ENCODE results near the gene COL4A2.
"Not testable (repeated sequence)": the region's sequence is repeated elsewhere in the genome, so short reads cannot be mapped to it uniquely, and the experiment has no call there.

COL4A2 gene

DNA sequence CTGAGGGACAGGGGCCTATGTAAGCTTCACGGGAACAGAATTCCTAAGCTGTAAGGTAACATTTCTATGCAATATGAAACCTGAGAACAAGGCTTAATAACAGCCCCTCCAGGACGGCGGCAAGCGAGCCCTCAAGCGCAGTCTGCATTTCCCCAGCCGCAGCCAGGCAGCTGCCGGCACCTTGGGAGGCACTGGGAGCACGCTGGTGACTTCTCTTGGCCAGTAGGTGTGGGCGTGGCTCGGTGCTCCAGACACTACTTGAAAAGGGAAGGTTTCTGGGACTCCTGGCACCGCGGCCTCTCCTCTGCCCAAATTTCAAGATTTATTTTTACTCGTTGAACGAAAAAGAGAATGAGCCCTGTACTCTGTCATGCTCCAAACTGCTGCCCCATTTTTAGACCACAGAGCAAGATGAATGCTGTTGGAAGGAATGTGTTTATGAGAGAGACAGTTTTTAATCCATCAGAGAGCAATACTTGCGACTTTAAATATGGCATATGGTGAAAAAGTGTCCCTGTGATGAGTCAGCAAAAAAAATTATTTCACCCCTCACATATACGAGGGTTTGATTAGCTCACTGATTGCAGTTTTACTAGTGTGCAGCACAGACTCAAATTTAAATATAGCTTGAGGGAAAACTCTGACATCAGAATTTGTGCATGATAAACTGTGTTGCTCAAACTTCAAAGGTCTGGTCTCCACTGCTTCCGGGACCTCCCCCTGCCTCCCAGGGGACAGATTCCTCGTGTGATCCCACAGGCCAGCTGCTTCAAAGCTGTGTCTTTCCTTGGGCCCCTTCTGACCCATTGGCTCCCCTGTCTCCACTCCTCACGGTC lies 81.2 kb downstream of the COL4A2 start:
- no peak for DNase-seq
- in situ Hi-C loops (cut with MboI; ENCODE audit: low pct_unique_long_range_greater_than_20kb, low sequenced_read_pairs): no loop called here

DNA sequence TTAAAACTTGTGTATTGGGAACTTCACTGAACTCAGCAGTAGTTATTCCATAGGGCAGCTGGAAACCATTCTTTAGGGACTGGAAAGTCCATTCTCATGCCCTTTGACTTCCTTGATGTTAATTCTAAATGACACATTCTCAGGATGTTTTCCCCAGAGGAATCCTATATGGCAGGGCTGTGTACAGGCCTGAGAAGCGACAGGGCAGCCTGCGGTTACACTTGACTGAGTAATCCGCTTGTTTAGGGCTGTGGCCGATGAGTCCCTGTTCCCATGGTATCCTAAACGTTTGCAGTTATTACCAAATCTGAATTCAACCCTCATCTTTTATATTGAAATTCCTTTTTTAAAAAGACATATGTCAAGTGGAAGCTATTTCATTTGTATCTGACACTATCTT lies 83.5 kb downstream of the COL4A2 start:
- DNase-seq: no peak

DNA sequence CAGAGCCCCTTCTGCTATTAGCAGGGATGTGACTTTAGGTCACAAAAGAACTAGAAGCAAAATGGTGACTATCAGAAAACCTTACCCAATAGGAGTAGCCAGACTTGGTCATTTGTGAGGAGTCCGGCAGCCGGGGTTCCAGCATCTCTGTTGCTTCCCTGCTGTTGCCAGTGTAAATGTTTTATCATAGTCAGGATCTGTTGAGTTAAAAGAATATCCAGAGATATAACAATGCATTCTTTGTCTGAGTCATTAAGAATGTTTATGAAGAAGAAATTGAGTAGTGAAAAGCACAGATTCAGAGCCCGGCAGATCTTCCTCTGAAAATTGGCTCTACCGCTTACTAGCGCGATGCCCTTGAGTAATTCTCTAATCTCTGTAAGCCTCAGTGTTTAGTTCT lies 84.2 kb downstream of the COL4A2 start:
- DNase-seq: no peak
- in situ Hi-C loops (cut with MboI; ENCODE audit: low pct_unique_long_range_greater_than_20kb, low sequenced_read_pairs): no loop called here

More for the DNA sequence above, 83.5 kb downstream of the COL4A2 start:
- in situ Hi-C loops (cut with MboI; ENCODE audit: low pct_unique_long_range_greater_than_20kb, low sequenced_read_pairs): no loop called here

DNA sequence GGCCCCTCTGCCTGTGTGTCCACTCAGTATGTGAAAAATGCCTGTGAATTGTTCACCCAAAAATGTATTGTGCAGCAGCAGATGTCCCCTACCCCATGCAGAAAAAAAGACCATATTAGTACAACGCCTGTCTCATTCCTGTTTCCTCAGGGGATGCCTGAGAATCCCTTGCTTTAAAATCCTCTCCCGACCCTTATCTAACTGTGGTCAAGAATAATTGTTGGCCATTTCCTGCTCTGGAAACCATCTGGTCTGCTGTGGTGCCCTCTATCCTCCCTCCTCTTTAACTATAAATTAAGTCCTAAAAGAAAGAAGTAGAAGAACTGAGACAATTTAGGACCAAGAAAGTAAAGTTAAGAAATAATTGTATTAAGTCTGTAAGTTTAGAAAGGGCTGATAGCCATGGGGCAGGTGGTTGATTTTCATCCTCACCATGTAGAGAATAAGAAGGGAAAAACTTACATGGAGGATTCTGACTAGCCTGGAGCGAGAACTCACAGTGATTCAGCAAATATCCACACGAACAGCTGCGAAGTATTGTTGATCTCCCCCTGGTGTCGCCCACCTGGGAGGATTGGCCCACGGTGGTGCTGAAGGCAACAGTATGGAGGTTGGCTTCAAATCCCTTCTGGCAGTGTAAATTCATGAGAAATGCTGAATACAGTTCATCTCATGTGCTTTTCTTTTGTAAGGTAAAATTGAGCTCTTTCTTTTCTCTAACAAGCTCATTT lies 85.6 kb downstream of the COL4A2 start:
- no peak for DNase-seq
- in situ Hi-C loops (cut with MboI; ENCODE audit: low pct_unique_long_range_greater_than_20kb, low sequenced_read_pairs): no loop called here

DNA sequence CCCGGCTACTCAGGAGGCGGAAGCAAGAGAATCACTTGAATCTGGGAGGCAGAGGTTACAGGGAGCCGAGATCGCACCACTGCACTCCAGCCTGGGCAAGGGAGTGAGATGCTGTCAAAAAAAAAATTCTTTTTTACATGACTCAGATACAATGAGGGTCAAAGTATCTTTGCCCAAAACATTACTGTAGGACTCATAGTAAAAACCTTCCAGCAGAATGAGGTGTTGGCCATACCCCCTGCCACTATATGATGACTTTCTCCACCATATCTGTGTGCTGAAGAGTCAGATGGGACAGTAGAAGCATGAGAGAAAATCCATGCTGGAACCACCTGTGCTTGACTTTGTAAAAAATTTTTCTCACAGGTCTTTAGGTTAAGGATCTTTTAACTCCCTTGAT lies 86.7 kb downstream of the COL4A2 start:
- no peak for DNase-seq

DNA sequence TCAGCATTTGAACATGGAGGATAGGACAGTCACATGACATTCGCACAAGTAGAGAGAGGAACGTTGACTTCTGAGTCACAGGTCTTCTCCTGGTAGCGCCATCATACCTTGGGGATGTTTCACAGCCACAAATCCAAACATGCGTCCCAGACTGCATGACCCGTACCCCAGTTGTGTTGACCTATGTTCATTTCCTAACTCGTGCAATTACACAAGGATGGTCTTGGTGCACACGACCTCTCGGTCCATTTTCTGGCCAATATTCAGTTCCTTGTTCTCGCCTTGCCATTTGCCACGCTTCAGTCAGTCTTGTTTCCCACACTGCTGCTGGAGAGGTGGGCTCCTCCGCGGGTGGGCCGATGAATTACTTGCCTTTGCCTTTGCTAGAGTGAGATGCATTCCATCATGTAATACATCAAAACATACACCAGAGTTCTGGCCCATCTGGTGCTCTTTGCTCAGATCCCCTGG lies 87.3 kb downstream of the COL4A2 start:
- in situ Hi-C loops (cut with MboI; ENCODE audit: low pct_unique_long_range_greater_than_20kb, low sequenced_read_pairs): no loop called here
- DNase-seq: no peak

More for the DNA sequence above, 86.7 kb downstream of the COL4A2 start:
- in situ Hi-C loops (cut with MboI; ENCODE audit: low pct_unique_long_range_greater_than_20kb, low sequenced_read_pairs): no loop called here

DNA sequence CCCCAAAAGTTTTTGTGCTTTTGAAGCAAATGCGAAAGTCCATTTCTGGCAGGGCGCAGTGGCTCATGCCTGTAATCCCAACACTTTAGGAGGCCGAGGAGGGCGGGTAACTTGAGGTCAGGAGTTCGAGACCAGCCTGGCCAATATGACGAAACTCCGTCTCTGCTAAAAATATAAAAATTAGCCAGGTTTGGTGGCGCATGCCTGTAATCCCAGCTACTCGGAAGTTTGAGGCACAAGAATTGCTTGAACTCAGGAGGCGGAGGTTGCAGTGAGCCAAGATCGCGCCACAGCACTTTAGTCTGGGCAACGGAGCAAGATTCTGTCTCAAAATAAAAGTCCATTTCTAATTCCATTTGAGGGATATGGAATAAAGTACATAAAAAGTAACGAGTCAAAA lies 88.5 kb downstream of the COL4A2 start:
- in situ Hi-C loops (cut with MboI; ENCODE audit: low pct_unique_long_range_greater_than_20kb, low sequenced_read_pairs): not testable (repeated sequence)

DNA sequence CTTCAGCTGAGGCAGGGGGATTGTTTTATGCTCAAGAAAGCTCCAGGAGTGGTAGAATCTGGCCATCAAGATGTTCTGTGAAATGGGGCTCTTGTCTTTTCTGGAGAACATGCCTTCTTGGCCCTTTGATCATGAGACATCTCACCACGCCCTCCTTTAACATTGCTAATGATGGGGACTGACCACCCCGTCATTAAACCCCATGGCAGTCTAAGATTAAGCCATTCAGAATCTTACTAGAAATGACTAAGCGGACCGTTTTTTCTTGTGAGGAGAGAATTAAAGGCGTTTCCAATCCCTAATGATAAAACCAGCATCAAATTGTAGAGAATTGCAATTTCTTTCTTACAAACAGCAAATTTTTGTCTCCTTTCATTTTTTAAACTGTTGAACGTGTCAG lies 89.4 kb downstream of the COL4A2 start:
- no peak for DNase-seq
- in situ Hi-C loops (cut with MboI; ENCODE audit: low pct_unique_long_range_greater_than_20kb, low sequenced_read_pairs): no loop called here

More for the DNA sequence above, 88.5 kb downstream of the COL4A2 start:
- not testable (repeated sequence) for DNase-seq

DNA sequence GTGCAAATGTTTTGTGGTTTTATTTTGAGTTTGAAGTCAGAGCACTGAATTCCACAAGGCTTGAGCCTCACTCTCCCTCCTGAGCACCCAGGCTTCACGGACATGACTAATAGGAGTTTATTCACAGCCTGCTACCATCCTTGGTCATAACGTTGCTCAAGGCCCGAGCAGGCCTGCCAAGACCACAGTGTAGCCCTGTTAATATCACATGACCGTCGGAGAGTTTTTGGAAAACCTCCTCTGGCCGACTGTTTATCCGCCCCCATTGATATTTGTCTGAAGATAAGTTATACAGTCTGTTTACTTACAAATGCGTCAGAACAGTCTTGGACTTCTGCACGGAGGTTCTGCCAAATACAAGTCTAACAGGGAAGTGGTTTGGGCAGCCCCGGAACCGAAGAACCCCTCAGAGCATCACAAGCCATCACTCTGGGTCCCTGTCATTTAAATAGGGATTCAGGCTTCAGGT lies 89.9 kb downstream of the COL4A2 start:
- in situ Hi-C loops (cut with MboI; ENCODE audit: low pct_unique_long_range_greater_than_20kb, low sequenced_read_pairs): no loop called here
- no peak for DNase-seq

DNA sequence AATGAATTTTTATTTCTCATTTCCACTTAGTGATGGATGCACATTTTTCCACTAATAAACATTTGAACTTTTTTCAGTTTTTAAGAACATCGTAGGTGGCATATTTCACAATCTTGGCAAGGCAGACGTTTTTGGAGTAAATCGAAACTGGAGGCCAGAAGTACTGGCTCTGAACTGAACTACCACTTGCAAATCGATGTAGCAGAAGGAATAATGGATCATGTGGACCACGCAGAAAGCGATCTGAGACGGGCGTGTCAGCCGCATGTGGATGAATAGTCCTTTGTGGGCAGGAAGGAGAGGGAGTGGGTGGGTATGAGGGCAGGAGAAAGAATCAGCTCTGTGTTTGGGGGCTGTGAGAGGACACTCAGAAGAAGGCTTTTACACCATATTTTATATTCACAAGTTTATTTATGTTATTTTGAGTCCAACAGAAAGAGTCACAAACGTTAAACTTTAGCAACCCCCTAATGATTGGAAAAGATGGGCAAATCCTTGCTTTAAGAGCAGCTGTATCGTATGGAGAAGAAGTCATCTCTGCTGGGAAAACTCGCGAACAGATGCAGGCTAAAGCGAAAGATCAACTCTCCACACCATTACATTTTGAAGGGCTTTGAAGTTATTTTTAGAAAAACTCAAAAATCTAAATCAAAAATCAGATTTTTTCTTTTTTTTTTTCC lies 90.5 kb downstream of the COL4A2 start:
- no peak for DNase-seq
- in situ Hi-C loops (cut with MboI; ENCODE audit: low pct_unique_long_range_greater_than_20kb, low sequenced_read_pairs): no loop called here

DNA sequence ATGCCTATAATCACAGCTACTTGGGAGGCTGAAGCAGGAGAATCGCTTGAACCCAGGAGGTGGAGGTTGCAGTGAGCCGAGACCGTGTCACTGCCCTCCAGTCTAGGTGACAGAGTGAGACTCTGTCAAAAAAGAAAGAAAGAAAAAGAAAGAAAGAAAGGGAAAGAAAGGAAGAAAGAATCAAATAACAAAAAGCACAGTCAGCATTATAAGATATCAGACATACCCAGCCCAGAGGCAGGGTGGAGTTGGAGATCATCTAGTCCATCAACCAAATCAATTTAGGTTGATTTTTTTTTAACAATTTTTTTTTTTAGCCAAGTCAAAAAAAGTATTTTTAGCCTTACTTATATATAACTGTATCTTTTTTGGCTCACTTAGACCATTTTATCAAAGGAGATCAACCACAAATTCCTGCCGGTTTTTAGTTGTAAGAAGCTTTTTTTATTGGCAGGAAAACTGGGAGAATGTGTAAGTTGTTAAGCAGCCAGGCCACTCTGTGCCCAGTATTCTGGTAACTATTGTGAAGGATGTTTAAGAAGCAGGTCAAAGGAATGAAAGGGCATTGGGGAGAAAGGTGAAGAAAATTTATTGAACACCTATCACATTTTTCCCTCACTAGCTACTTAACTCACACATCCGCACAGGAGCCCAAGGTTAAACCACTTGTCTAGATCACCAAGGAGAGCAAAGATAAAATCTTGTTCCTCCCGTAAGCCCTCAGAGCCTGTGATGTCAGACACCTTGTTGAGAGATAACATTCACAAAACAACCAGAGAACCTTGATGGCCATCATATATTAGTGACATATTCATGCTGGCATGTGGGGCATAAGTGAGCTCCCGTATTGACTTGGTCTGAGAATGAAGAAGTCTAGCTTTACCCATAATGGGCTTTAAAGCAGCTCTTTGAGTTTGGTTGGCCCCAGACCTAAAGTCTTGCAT lies 91.8 kb downstream of the COL4A2 start:
- no peak for DNase-seq
- in situ Hi-C loops (cut with MboI; ENCODE audit: low pct_unique_long_range_greater_than_20kb, low sequenced_read_pairs): no loop called here

DNA sequence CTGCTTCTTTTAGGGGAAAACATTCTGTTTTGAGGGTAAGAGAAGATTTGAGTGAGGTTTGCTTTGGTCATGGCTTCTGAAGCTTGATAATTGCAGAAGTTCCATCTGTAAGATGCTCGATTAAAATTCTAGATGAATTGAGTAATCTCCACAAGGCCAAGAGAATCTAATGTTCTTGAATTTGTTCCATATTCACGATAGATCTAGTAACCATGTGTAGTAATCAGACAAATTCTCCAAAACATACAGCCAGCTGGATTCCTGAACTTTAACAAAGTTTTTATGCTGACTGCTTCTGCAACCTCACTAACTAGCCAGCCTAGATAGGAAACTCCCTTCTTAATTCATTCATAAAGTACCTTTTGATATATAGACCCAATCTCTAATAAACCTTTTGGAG lies 92.7 kb downstream of the COL4A2 start:
- DNase-seq: no peak
- in situ Hi-C loops (cut with MboI; ENCODE audit: low pct_unique_long_range_greater_than_20kb, low sequenced_read_pairs): no loop called here

DNA sequence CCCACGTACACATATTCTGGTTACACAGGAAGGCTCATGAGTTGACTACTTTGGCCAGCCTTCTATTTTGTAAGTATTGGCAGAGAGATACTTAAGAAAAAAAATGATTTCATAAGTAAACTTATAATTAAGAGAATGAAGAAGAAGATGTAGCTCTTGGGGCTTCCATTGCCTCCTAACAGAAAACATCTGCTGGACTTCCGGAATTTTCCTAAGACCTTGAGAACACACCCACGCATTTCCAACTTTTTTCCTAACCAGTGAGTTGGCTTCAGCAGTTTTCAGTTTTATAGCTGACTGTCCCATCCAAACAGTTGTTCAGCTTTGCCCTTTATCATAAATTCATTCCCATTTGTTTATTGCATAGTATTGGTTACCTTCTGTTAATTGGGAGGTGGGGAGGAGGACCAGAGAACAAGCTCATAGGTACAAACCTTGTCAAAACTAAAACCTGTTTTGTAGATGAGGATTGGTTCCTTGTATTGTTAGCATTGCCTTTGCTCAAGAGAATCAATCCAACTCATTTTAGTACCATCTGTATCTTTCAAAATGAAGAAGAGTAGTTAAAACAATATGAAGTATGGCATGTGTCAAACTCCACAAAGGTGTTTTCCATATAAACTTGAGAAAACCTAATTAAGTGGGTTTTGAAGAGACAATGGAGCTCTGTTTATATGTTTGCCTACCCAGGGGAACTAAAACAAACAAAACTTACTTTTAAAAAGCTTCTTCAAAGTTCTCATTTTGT lies 93.9 kb downstream of the COL4A2 start:
- DNase-seq: no peak

DNA sequence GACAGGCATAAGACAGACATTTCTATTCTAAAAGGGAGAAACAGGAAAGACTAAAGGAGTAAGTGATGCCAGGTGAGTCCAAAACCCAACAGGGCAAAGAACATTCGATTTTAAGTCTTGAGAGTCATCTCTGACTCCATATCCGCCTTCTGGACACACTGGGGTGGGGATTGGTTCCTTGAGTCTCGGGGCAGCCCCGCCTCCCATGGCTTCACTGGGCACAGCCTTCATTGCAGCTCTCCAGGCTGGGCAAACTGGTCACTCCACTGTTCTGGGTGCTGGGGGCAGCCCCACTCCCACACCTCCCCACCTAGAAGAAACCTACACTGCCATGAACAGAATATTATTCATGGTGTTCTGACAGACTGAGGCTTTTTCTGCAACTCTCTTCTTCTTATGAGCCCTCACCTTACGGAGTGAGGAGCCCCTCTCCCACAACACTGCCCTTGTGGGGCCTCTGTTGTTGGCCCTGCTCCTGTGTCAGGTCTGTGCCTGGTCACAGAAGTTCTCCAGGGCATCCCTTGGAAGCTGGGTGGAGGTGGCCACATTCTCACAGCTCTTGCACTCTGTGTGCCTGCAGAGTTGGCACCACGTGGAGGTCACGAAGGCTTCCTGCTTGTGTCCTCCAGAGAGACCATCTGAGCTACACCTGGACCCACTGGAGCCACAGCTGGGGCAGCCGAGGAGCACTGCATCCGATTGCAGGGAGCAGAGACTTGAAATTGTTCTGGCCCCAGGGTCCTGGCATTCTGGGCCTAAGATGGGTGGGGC lies 95.4 kb downstream of the COL4A2 start:
- in situ Hi-C loops (cut with MboI; ENCODE audit: low pct_unique_long_range_greater_than_20kb, low sequenced_read_pairs): no loop called here
- no peak for DNase-seq

More for the DNA sequence above, 93.9 kb downstream of the COL4A2 start:
- in situ Hi-C loops (cut with MboI; ENCODE audit: low pct_unique_long_range_greater_than_20kb, low sequenced_read_pairs): no loop called here

DNA sequence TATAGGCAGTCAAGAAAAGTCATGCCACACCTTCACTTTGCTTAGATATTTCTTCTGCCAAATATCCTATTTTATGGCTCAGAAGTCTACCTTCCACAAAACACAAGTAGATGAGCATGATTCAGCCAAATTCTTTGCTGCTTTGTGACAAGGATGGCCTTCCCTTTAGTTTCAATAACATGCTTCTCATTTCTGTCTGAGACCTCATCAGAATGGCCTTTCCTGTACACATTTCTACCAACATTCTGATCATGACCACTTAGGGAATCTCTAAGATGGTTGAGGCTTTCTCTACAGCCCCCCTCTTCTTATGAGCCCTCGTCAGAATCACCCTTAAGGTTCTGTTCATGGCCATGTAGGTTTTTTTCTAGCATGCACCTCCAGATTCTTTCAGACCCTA lies 96.2 kb downstream of the COL4A2 start:
- no peak for DNase-seq
- in situ Hi-C loops (cut with MboI; ENCODE audit: low pct_unique_long_range_greater_than_20kb, low sequenced_read_pairs): no loop called here

DNA sequence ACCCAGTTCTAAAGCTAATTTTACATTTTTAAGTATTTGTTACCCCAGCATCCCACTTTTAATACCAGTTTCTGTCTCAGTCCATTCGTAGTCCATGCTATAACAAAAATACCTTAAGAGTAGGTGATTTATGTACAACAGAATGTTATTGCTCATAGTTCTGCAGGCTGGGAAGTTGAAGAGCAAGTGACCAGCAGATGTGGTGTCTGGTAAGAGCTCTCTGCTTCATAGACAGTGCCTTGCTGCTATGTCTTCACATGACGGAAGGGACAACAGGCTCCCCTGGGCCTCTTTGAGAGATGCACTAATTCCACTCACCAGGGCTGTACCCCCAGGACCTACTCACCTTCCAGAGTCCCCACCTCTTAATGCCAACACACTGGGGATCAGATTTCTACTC lies 96.6 kb downstream of the COL4A2 start:
- DNase-seq: no peak
- in situ Hi-C loops (cut with MboI; ENCODE audit: low pct_unique_long_range_greater_than_20kb, low sequenced_read_pairs): no loop called here

DNA sequence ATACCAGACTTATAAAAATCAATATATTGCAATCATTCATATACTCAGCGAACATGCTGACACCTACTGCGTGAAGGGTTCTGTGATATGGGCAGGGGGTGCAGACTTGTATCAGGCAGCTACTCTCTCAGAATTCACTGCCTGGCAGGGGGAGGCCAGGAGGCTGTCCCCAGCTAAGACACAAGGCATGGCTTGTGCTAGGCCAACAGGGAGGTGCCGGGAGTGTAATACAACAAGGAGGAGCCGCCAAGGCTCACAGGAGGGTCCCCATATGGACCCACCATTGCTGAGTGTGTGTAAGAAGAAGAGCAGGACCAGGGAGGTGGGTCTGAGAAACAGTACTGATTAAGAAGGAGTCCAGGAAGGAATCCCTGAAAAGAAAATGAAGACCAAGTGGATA lies 97.2 kb downstream of the COL4A2 start:
- DNase-seq: no peak
- in situ Hi-C loops (cut with MboI; ENCODE audit: low pct_unique_long_range_greater_than_20kb, low sequenced_read_pairs): no loop called here

Measured in KBM-7 (cell line).